GM18508 (cell line): ENCODE data around the gene ARHGEF11.
"Not testable (repeated sequence)": the region's sequence is repeated elsewhere in the genome, so short reads cannot be mapped to it uniquely, and the experiment has no call there.

ENCODE experiments used
- ATAC-seq: cut with Tn5 transposase; IDR thresholded peaks from one replicate; pipeline ENCODE4 v1.9.1; 2021; ENCODE audit warnings: moderate number of reproducible peaks; ENCODE audit not compliant: insufficient read depth, unreplicated experiment

ARHGEF11 gene

DNA sequence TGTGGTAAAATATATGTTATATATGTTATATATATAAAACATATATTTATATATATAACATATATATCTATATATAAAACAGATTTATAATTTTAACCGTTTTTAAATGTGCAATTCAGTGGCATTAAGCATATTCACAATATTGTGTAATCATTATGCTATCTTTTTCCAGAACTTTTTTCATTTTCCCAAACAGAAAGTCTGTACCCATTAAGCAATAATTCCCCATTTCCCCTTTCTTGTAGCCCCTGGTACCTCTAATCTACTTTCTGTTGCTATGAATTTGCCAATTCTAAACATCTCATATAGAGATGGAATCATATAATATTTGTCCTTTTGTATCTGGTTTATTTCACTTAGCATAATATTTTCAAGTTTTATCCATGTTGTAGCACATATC, 10.7 kb upstream of the ARHGEF11 start:
- ATAC-seq = no peak

DNA sequence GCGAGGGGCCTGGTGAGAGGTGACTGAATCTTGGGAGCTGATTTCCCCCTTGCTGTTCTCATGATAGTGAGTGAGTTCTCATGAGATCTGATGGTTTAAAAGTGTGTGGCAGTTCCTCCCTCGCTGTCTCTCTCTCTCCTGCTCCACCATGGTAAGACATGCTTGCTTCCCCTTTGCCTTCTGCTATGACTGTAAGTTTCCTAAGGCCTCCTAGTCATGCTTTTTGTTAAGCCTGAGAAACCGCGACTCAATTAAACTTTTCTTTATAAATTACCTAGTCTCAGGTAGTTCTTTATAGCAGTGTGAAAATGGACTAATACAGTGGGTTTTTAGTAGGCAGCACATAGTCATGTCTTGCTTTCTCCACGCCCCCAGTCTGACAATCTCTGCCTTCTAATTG, 10.2 kb upstream of the ARHGEF11 start:
- not testable (repeated sequence) for ATAC-seq

DNA sequence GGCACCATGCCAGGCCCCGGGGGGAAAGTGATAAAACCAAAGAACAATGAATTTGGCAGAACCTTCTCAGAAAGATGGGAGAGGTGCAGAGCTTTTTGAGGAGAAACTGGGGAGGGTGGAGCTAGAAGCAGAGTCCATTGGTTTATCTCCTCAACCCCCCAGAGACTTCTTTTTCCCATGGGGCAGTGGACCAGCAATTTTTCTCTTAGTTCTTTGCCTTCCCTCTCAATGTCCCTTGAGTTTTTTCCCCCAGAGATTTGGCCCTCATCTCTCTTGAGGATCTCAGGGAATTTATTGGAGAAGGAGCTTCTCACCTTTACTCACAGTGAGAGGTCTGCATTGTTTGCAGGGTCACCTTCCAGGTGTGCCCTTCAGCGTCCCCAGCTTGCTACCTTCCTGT, 5.3 kb upstream of the ARHGEF11 start:
- no peak for ATAC-seq

DNA sequence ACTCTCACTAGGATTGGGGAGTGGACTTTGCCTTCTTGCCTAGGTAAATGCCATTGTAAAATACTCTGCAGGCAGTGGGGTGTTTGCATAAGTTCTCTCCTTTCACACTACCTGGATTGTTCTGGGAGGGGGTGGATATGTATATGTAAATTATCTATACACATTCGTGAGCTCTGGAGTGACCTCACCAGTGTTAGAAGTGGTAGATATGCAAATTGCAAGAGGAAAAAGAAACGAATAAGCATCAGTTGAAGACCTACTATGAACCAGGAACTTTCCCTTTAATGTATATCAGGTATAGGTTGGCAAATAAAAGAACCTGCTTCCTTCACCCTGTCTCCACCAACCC, 1.5 kb upstream of the ARHGEF11 start:
- ATAC-seq = no peak

DNA sequence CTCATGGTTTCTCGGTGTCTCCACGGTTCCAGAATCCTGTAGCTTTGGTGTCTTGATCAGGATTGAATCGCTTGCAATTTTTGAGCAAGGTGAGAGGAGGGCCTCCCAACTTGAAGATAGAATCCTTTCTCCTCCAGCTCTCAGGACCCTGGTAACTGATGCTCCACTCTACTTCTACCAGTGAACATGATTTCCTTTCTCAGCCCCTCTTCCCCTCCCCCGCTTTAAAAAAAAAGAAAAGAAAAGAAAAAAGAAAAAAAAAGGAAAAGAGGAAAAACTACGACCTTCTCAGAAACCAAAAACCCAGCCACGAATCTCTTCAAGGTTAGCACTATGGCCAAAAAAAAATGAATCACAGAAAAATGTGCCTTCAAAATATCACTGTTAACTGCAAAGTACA, 1.2 kb downstream of the ARHGEF11 start:
- no peak for ATAC-seq

DNA sequence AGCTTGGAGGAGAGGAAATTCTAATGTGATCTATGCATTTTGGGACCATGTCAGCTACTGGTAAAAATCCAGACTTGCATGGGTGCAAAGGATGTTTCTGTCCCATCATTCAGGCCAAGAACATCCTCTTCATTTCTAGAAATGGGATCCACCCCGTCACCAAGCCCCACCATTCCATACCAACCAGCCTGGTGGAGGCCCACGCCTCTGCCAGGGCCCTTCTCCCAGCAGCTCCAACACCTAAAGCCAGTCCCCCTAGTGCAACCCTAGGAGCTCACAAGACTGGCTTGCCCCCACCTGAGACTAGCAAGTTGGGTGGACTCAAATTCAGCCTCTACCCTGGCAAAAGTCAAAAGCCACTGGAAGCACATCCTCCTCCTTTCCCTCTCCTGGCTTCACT, 1.9 kb downstream of the ARHGEF11 start:
- ATAC-seq = no peak

DNA sequence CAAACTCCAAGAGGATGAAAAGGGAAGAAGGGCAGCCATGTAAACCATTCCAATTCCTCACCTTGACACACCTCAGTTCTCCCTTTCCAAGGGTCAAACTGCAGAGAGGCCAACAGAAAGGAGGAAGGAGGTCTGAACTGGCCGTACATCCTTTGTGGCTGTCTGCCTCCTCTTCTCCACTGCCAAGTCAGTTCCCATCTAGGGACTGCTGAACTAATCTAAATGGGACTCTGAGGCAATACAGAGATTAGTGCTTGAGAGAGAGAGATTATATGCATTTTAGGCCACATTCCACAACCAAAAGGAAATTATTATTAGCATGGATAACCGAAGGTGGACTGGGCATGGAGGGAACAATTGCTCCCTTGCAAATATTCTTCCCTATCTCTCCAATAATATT, 2.7 kb downstream of the ARHGEF11 start:
- no peak for ATAC-seq

DNA sequence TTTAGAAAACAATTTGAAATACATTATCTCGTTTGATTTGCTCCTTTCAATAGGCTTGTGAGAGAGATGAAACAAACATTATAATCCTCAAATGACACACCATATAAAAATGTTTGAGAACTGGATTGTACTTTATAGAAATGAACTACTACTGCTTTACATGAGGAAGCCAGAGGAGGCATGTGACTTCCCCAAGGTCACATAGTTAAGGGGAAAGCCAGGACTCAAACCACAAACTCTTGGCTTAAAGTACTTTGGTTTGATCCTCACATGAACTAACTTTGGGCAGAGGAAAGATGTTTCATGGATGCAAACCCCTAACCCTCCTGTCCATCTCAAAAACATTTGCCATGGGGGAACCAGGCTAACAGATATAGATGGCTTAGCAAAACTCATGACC, 4.7 kb downstream of the ARHGEF11 start:
- no peak for ATAC-seq

DNA sequence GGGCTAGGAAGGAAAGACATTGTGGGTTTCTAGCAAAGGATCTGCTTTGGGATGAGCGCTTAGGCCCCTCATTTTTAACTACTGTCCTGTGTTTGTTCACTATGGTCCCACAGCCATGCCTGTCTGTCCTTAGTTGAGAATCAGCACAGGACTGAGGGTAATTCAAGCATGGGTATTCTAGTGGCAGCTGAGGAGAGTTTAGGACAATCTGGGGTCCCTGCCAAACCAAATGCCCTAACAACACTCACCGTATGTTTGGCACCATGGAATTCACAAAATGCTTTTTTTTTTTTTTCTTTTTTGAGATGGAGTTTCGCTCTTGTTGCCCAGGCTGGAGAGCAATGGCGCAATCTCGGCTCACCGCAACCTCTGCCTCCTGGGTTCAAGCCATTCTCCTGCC, 10.4 kb downstream of the ARHGEF11 start:
- no peak for ATAC-seq

DNA sequence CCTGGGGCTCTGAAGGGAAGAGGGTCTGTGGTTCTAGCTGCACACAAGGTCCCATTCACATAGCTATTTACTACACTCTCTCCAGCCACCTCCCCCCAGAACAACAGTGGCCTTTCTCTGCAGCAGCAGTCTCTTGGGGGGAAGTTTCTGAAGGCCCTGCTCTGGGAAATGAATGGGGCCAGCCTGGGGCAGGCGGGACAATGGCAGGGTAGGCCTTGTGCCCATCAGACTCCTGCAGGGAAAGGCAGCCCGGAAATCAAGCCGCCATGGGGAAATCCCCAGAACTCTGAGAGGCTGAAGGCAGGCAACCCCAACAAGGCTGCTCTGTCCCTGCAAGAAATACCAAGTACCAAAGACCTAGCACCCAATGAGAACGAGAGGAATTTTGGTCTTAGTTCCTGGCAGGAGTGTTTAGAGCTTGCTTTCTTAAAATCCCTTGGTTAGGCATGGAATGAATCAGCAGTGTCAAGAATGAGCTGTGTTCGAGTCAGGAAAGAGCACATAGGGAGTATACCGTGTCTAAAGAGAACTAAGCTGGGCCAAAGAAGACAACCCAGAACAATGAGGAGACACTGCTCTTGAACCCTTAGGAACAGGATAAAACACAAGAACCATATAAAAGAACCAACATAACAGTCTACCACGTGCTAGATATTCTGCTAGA, 11.3 kb downstream of the ARHGEF11 start:
- no peak for ATAC-seq

DNA sequence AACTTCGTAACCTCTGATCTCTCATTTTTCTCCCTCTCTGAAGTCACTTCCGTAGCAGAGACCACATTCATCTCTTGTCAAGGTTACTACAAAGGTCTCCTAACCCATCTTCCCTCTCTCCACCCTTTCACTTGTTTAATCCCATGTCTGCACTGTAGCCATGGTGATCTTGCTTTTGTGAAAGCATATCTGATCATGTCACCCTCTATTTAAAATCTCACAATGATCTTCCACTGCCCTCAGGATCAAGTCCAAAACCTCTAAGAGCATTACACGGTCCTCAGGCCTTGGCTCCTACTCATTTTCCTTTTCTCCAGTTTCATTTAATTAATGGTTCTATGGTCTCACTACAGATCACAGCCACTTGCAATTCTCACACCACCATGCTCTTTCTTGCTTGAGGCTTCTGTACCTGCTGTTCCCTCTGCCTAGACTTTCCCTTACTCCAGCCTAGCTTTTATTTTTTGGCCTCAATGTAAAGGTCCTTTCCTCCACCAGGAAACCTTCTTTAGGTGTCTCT, 12.1 kb downstream of the ARHGEF11 start:
- ATAC-seq = no peak

DNA sequence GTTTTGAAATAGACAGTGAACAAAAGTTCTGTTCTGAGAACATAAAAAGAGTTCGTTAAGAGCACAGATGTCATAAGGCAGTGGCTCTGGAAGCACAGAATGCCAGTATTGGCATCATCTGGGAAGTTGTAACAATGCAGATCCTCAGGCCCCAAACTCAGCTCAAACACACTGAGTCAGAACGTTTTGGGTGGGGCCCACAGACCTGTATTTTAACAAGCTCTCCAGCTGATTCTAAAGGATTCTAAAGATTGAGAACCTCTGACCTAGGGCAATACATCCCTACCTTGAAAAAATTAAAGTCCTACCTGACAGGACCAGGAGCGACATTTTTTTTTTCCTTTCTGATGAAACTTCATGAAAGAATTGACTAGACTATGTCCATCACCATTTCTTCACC, 13.2 kb downstream of the ARHGEF11 start:
- ATAC-seq = no peak

DNA sequence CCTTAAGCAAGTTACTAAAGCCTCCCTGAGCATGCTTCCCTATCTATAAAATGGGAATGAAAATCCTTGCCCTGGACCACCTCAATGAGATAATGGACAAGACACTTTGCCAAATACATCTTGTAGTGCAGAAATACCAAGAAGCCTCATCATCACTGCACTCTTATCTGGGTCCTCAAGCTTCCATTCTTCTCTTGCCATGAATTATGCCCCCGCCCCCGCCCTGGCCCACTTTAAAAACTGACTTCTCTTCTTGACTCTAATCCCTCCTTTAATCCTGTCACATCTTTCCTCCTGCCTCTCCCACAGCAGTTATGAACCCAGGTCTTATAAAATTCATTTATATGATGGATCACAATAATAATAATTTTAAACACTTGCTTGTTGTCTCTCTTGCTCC, 14.8 kb downstream of the ARHGEF11 start:
- no peak for ATAC-seq

DNA sequence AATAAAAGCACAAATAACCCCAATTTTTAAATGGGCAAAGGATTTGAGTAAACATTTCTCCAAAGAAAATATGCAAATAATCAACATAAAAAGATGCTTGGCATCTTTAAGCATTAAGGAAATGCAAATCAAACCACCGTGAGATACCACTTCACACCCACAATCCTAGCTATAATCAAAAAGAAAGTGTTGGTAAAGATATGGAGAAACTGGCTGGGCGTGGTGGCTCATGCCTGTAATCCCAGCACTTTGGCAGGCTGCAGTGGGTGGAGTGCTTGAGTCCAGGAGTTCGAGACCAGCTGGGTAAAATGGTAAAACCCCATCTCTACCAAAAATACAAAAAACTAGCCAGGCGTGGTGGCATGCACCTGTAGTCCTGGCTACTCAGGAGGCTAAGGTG, 16.9 kb downstream of the ARHGEF11 start:
- ATAC-seq = no peak

DNA sequence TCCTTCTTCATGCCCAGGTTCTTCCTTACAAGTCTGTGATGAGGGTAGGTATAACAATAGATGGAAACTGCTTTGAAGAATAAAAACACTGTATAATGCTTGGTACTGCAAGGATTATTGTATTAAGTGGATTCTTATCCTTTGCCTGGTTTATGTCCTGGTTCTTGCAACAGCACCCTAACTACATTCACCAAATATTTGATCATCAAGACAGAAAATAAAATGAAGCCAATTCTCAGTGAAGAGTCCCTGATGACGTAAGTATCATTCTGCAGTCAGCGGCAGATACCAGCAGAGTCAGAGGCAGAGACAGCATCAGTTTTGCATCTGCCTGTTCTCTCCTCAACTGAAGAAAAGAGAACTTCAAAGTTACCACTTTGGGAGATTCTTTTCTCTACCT, 19.7 kb downstream of the ARHGEF11 start:
- ATAC-seq = no peak

DNA sequence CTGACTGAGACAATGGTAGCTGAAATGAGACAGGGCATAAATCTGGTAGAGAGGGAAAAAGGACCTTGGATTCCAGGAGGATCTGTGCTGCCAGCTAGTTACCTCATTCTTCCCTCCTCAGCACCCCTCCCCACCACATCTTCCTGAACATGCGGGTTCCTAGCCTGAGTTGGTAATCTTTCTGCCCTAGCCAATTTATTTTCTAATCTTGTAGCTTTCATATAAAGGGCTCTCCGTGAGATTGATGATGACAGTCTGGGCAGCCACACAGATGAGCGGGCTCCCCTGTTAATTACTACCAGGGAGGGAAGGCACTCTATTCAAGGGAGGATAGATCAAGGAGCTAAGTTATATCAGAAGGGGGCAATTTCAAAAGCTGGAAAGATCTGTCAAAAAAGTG, 20.2 kb downstream of the ARHGEF11 start:
- ATAC-seq = no peak

DNA sequence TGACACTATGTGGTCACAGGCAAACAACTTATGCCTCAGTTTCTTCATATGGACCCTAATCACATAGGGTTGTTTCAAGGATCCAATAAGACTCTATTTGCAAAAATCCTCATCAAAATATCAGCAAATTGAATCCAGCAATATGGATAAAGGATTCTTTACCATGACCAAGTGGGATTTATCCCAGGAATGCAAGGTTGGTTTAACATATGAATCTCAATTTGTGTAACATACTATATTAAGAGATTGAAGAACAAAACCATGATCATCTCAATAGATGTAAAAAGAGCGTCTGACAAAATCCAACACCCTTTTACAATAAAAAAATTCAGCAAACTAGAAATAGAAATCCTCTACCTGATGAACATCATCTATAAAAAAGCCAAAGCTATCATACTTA, 23.9 kb downstream of the ARHGEF11 start:
- no peak for ATAC-seq

DNA sequence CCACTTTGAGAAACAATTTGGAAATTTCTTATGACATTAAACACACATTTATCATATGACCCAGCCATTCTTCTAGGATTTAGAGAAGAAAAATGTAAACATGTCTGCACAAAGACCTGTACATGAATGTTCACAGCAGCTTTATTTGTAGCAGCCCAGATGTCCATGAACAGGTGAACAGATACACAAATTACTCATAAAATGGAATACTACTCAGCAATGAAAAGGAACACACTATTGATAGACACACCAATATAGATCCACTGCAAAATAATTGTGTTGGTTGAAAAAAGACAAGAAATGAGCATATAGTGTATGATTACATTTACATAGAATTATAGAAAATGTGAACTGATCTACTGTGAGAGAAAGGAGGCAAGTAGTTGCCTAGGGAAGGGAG, 26.1 kb downstream of the ARHGEF11 start:
- no peak for ATAC-seq

DNA sequence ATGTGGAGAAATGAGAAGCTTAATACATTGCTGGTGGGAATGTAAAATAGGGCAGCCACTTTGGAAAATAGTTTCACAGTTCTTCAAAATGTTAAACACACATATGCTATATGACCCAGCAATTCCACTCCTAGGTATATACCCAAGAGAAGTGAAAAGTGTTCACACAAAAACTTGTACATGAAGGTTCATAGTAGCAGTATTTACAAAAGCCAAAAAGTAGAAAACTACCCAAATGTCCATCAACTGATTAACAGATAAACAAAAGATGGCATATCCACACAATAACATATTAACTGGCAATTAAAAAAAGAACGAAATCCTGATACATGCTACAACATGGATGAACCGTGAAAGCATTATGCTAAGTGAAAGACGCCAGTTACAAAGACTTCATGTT, 33.7 kb downstream of the ARHGEF11 start:
- no peak for ATAC-seq

DNA sequence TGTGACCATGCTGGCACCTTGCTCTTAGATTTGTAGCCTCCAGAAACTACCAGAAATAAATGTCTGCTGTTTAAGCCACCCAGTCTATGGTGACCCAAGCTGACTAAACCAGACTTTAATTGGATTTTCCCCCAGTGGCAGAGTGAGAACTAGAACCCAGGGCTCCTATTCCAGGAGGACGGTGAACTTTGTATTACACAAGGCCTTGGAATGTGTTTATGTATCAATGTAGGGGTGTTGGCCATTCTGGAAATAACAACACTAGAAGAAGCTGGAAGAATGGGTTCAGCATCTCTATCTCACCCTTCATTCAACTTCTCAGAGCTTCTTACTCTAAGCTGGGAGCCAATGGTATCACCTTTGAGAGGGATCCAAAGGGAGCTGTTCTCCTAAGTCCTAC, 37.0 kb downstream of the ARHGEF11 start:
- no peak for ATAC-seq

DNA sequence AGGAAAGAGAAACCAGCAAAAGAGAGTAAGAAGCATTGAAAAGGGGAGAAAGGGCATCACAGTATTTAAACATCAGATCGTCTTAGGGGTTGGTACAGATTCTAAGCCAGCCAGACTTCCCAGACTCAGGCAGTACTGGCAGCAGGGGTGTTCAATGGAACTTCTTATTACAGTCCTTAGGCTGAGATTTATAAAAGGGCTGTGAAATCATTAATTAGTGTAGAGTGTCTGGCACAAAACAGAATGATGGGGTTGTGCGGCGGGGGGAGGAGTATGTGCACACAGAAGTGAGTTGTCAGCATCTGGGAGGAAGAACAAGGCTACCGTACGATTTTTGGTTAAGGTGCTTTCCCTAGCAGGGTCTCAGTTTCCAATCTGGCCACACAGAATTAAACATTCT, 38.2 kb downstream of the ARHGEF11 start:
- ATAC-seq = no peak

DNA sequence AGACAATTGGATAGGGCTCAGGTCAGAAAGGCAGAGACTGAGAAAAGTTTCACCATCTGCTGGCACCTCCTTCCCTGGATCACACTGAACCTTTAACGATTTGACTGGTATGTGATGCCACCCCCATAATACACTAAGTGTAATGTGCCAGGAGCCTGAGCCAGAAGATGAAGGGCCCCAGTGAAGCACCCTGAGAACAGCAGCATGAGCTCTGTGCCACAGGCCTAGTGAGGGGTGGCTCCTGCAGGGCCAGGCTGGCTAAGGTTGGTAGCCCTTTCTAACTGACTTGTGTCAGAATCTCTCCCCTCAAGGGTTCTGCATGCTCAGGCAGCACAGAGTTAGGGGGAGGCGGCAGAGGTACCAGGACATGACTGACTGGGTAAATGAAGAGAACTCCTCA, 38.9 kb downstream of the ARHGEF11 start:
- ATAC-seq = no peak

DNA sequence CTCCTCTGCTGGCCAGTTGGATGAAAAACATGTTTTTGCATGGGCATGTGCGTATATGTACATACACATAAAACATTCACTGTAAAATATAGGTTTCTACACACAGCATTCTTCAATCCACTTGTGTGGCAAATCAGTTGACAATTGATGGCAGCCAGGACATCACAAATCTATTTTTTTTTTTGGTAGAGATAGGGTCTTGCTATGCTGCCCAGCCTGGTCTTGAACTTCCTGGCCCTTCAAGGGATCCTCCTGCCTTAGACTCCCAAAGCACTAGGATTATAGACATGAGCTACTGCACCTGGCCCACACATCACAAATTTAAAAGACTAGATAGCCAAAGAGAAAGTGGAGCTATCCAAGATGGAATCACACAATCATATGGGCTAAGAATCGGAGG, 39.6 kb downstream of the ARHGEF11 start:
- no peak for ATAC-seq
